Hepatocyte (in vitro differentiated cells): ENCODE data around the gene RPRD2.

Source experiments
- EZH2 ChIP-seq: fragments of 200-600 bp; sonication (generic); IDR thresholded peaks from 2 replicates; pipeline ENCODE4 v1.6.1; 2016; ENCODE audit warnings: antibody characterized with exemption, mild to moderate bottlenecking, borderline replicate concordance
- TF ChIP-seq, protein P1 (sequence below): fragments of 200-600 bp; sonication (generic); IDR thresholded peaks from 2 replicates; pipeline ENCODE4 v1.5.1; 2016; ENCODE audit warnings: antibody characterized with exemption, mild to moderate bottlenecking; ENCODE audit not compliant: poor library complexity

DNA sequence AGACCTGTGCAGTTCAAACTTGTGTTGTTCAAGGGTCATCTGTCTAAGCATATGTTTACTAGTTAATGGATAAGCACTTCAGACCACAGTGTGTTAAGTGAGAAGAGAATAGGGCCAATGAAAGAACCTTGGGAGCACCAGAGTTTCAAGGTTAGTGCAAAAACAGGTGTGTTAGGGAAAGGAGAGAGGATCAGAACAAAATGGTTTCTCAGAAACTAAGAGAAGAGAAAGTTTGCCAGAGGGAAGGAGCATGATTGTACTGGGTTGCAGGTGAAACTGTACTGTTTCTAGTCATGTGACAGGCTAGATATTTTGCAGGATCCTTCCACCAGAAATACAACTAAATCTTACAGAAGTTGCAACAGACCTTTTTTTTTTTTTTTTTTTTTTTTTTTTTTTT, 23.3 kb downstream of the RPRD2 start:
- TF ChIP-seq EZH2: no peak
- TF ChIP-seq, protein P1, sequence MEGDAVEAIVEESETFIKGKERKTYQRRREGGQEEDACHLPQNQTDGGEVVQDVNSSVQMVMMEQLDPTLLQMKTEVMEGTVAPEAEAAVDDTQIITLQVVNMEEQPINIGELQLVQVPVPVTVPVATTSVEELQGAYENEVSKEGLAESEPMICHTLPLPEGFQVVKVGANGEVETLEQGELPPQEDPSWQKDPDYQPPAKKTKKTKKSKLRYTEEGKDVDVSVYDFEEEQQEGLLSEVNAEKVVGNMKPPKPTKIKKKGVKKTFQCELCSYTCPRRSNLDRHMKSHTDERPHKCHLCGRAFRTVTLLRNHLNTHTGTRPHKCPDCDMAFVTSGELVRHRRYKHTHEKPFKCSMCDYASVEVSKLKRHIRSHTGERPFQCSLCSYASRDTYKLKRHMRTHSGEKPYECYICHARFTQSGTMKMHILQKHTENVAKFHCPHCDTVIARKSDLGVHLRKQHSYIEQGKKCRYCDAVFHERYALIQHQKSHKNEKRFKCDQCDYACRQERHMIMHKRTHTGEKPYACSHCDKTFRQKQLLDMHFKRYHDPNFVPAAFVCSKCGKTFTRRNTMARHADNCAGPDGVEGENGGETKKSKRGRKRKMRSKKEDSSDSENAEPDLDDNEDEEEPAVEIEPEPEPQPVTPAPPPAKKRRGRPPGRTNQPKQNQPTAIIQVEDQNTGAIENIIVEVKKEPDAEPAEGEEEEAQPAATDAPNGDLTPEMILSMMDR: no peak
